HepG2 (cell line): ENCODE results near the gene CYP2W1. TPM values are rescaled to one million over a fixed set of nuclear protein-coding genes. Genes with fewer than 3 reads are reported as not detected.

ENCODE experiments used
- ATM ChIP-seq: fragments of 450-650 bp; IDR thresholded peaks from 2 replicates; pipeline ENCODE4 v1.7.1; 2017; ENCODE audit warnings: mild to moderate bottlenecking, borderline replicate concordance
- CBX2 ChIP-seq, 2 experiments: fragments of 200-600 bp in 1 of 2; sonication (generic); formaldehyde crosslinking in 1 of 2; IDR thresholded peaks; 2 replicates each; pipeline versions ENCODE4 v1.7.0 to v1.8.1; 2018 to 2022; ENCODE audit warnings: low read depth in 2 of 2, low read length in 1 of 2, mild to moderate bottlenecking in 1 of 2, missing genetic modification reagents in 1 of 2
- CREM ChIP-seq, 2 experiments: sonication (generic) in 1 of 2; formaldehyde crosslinking in 1 of 2; IDR thresholded peaks; 2 replicates each; pipeline versions ENCODE4 v1.4.0 to v1.6.1; 2016 to 2020; ENCODE audit warnings: antibody characterized with exemption in 1 of 2, mild to moderate bottlenecking in 1 of 2, missing genetic modification reagents in 1 of 2
- IRF1 ChIP-seq: sonication (generic); formaldehyde crosslinking; IDR thresholded peaks from 2 replicates; pipeline ENCODE4 v1.4.0; 2020; ENCODE audit warnings: low read depth, mild to moderate bottlenecking, missing genetic modification reagents
- MAZ ChIP-seq, 2 experiments: sonication (generic) in 1 of 2; formaldehyde crosslinking in 1 of 2; IDR thresholded peaks; 2 replicates each; pipeline versions ENCODE4 v1.5.0 to v1.6.1; 2012 to 2020; ENCODE audit warnings: low read depth in 2 of 2, mild to moderate bottlenecking in 2 of 2, borderline replicate concordance in 1 of 2, improper control_type of control experiment in 1 of 2, low read length in 1 of 2, missing genetic modification reagents in 1 of 2, moderate library complexity in 1 of 2
- RAD51 ChIP-seq: fragments of 450-650 bp; IDR thresholded peaks from 2 replicates; pipeline ENCODE4 v1.6.1; 2016; ENCODE audit warnings: borderline replicate concordance
- REST ChIP-seq, 2 experiments: IDR thresholded peaks; 2 replicates each; pipeline ENCODE4 v1.6.1; 2011 to 2012; ENCODE audit warnings: low read length in 2 of 2, borderline replicate concordance in 1 of 2, low read depth in 1 of 2, mild to moderate bottlenecking in 1 of 2, moderate library complexity in 1 of 2
- ZNF543 ChIP-seq: sonication (generic); formaldehyde crosslinking; IDR thresholded peaks from 2 replicates; pipeline ENCODE4 v1.4.0; 2020; ENCODE audit warnings: mild to moderate bottlenecking, missing genetic modification reagents
- ZNF891 ChIP-seq: sonication (generic); formaldehyde crosslinking; IDR thresholded peaks from 2 replicates; pipeline ENCODE4 v1.5.0; 2020; ENCODE audit warnings: mild to moderate bottlenecking, missing genetic modification reagents
- polyA plus RNA-seq, 8 experiments: library from polyadenylated mRNA; depleted of rRNA in 3 of 8; stranded (reverse) in 7 of 8; unstranded in 1 of 8; fragments of >200 nt; fragmentation: Illumina TruSeq in 4 of 8; extraction: Trizol in 4 of 8; gene quantifications; 2 replicates each; pipeline versions ENCODE4 v1.2.1 to v1.2.3, GENCODE V29; 2011 to 2016; ENCODE audit warnings: low read depth in 4 of 8, missing spikeins in 1 of 8, mixed read lengths in 1 of 8; ENCODE audit not compliant: insufficient read depth in 1 of 8
- total RNA-seq, 5 experiments: library from RNA; depleted of rRNA; stranded (reverse); fragments of >200 nt; fragmentation: Illumina TruSeq; extraction: Trizol; gene quantifications; 2 replicates each; pipeline ENCODE4 v1.2.3, GENCODE V29; 2016; ENCODE audit warnings: low read depth in 1 of 5
- TF ChIP-seq, protein P1 (sequence below): sonication (generic); formaldehyde crosslinking; IDR thresholded peaks from 2 replicates; pipeline ENCODE4 v1.4.0; 2020; ENCODE audit warnings: mild to moderate bottlenecking, missing genetic modification reagents, borderline replicate concordance
- TF ChIP-seq, protein P2 (sequence below): IDR thresholded peaks from 2 replicates; pipeline ENCODE4 v1.6.1; 2018; ENCODE audit warnings: missing genetic modification reagents
- TF ChIP-seq, protein P3 (sequence below): sonication (generic); formaldehyde crosslinking; IDR thresholded peaks from 2 replicates; pipeline ENCODE4 v1.4.0; 2020; ENCODE audit warnings: mild to moderate bottlenecking, missing genetic modification reagents
- TF ChIP-seq, protein P4 (sequence below): sonication (generic); formaldehyde crosslinking; IDR thresholded peaks from 2 replicates; pipeline ENCODE4 v1.5.0; 2020; ENCODE audit warnings: missing genetic modification reagents

Gene CYP2W1
- total and polyA plus RNA-seq, 2 of the 13 experiments (the other 11 are each of a cell fraction or from before 2014, with no cell fraction given), result 19.5 to 31.7 TPM

- TF ChIP-seq, protein P1, sequence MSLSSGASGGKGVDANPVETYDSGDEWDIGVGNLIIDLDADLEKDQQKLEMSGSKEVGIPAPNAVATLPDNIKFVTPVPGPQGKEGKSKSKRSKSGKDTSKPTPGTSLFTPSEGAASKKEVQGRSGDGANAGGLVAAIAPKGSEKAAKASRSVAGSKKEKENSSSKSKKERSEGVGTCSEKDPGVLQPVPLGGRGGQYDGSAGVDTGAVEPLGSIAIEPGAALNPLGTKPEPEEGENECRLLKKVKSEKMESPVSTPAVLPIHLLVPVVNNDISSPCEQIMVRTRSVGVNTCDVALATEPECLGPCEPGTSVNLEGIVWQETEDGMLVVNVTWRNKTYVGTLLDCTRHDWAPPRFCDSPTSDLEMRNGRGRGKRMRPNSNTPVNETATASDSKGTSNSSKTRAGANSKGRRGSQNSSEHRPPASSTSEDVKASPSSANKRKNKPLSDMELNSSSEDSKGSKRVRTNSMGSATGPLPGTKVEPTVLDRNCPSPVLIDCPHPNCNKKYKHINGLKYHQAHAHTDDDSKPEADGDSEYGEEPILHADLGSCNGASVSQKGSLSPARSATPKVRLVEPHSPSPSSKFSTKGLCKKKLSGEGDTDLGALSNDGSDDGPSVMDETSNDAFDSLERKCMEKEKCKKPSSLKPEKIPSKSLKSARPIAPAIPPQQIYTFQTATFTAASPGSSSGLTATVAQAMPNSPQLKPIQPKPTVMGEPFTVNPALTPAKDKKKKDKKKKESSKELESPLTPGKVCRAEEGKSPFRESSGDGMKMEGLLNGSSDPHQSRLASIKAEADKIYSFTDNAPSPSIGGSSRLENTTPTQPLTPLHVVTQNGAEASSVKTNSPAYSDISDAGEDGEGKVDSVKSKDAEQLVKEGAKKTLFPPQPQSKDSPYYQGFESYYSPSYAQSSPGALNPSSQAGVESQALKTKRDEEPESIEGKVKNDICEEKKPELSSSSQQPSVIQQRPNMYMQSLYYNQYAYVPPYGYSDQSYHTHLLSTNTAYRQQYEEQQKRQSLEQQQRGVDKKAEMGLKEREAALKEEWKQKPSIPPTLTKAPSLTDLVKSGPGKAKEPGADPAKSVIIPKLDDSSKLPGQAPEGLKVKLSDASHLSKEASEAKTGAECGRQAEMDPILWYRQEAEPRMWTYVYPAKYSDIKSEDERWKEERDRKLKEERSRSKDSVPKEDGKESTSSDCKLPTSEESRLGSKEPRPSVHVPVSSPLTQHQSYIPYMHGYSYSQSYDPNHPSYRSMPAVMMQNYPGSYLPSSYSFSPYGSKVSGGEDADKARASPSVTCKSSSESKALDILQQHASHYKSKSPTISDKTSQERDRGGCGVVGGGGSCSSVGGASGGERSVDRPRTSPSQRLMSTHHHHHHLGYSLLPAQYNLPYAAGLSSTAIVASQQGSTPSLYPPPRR (CRISPR knock-in tag), result no peak
- TF ChIP-seq CBX2 (IDR thresholded peaks at IDR 0.05; ENCODE audit: low read depth, low read length), result no peak
- TF ChIP-seq CBX2 (CRISPR knock-in tag; IDR thresholded peaks at IDR 0.05; ENCODE audit: low read depth), result no peak
- no peak for TF ChIP-seq ATM
- no peak for TF ChIP-seq ZNF891
- peak; percentile 83 for TF ChIP-seq MAZ (IDR thresholded peaks at IDR 0.05; ENCODE audit: borderline replicate concordance, low read depth, low read length)
- peak; percentile 75 for TF ChIP-seq MAZ (CRISPR knock-in tag; IDR thresholded peaks at IDR 0.05; ENCODE audit: low read depth)
- TF ChIP-seq, protein P2, sequence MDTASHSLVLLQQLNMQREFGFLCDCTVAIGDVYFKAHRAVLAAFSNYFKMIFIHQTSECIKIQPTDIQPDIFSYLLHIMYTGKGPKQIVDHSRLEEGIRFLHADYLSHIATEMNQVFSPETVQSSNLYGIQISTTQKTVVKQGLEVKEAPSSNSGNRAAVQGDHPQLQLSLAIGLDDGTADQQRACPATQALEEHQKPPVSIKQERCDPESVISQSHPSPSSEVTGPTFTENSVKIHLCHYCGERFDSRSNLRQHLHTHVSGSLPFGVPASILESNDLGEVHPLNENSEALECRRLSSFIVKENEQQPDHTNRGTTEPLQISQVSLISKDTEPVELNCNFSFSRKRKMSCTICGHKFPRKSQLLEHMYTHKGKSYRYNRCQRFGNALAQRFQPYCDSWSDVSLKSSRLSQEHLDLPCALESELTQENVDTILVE (CRISPR knock-in tag), result peak; percentile 39; the same call in 1 of the 2 replicates
- peak; percentile 76 for TF ChIP-seq CREM (IDR thresholded peaks at IDR 0.05)
- no peak for TF ChIP-seq CREM (CRISPR knock-in tag; IDR thresholded peaks at IDR 0.05)
- TF ChIP-seq REST (IDR thresholded peaks at IDR 0.05; ENCODE audit: borderline replicate concordance in 1 of 2, low read depth in 1 of 2, low read length in 2 of 2), result no peak; a peak in 1 of 4 replicates
- TF ChIP-seq RAD51, result no peak
- TF ChIP-seq ZNF543 (CRISPR knock-in tag), result peak; percentile 76; the same call in 1 of the 2 replicates
- no peak for TF ChIP-seq IRF1 (CRISPR knock-in tag)
- TF ChIP-seq, protein P3, sequence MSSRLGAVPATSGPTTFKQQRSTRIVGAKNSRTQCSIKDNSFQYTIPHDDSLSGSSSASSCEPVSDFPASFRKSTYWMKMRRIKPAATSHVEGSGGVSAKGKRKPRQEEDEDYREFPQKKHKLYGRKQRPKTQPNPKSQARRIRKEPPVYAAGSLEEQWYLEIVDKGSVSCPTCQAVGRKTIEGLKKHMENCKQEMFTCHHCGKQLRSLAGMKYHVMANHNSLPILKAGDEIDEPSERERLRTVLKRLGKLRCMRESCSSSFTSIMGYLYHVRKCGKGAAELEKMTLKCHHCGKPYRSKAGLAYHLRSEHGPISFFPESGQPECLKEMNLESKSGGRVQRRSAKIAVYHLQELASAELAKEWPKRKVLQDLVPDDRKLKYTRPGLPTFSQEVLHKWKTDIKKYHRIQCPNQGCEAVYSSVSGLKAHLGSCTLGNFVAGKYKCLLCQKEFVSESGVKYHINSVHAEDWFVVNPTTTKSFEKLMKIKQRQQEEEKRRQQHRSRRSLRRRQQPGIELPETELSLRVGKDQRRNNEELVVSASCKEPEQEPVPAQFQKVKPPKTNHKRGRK, result no peak
- TF ChIP-seq, protein P4, sequence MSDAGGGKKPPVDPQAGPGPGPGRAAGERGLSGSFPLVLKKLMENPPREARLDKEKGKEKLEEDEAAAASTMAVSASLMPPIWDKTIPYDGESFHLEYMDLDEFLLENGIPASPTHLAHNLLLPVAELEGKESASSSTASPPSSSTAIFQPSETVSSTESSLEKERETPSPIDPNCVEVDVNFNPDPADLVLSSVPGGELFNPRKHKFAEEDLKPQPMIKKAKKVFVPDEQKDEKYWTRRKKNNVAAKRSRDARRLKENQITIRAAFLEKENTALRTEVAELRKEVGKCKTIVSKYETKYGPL (CRISPR knock-in tag), result peak; percentile 64; the same call in 1 of the 2 replicates
Measured at GRCh38 chr7:977326-978048, 5.5 kb upstream of the CYP2W1 start (continued).
